ENCODE results near the gene GATA1.

DNA sequence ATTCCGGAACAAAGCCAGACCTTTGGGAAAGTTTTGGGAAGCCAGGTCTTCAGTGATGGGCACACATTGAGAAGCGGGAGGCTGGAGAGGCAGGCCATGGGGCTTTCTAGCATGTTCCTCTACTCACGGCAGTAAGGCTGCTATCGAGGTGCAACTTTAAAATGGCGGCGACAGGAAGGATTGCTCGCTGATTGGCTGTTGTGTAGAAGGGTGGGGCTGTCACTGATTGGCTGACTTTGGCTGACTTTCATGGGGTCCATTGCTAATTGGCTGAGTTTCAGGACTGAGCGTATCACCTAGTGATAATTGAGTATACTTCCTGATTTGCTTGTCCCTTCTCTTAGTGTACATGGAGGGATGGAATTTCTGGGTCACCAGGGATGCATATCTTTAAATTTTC, 44.6 kb upstream of the GATA1 start:
- TF ChIP-seq, protein P1, sequence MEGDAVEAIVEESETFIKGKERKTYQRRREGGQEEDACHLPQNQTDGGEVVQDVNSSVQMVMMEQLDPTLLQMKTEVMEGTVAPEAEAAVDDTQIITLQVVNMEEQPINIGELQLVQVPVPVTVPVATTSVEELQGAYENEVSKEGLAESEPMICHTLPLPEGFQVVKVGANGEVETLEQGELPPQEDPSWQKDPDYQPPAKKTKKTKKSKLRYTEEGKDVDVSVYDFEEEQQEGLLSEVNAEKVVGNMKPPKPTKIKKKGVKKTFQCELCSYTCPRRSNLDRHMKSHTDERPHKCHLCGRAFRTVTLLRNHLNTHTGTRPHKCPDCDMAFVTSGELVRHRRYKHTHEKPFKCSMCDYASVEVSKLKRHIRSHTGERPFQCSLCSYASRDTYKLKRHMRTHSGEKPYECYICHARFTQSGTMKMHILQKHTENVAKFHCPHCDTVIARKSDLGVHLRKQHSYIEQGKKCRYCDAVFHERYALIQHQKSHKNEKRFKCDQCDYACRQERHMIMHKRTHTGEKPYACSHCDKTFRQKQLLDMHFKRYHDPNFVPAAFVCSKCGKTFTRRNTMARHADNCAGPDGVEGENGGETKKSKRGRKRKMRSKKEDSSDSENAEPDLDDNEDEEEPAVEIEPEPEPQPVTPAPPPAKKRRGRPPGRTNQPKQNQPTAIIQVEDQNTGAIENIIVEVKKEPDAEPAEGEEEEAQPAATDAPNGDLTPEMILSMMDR (IDR thresholded peaks at IDR 0.05): no peak
- no peak for TF ChIP-seq RAD21 (IDR thresholded peaks at IDR 0.05; ENCODE audit: low read length)
- TF ChIP-seq NRF1 (IDR thresholded peaks at IDR 0.05; ENCODE audit: low read depth, low read length): no peak
- no peak for TF ChIP-seq FOXJ3 (CRISPR knock-in tag; IDR thresholded peaks at IDR 0.05)
